GM10266 (cell line): Measurements from ENCODE around the gene IPO9.
"Not testable (repeated sequence)": the region's sequence is repeated elsewhere in the genome, so short reads cannot be mapped to it uniquely, and the experiment has no call there.

Experiments used
- DNase-seq: peaks from one replicate; pipeline ENCODE4 v3.0.0; 2012; ENCODE audit errors: extremely low spot score
- TF ChIP-seq, protein P1 (sequence below): IDR thresholded peaks from 2 replicates; pipeline ENCODE4 v1.5.1; 2012; ENCODE audit warnings: mild to moderate bottlenecking, low read depth; ENCODE audit not compliant: control insufficient read depth, insufficient read depth; ENCODE audit errors: missing control alignments

The IPO9 gene

DNA sequence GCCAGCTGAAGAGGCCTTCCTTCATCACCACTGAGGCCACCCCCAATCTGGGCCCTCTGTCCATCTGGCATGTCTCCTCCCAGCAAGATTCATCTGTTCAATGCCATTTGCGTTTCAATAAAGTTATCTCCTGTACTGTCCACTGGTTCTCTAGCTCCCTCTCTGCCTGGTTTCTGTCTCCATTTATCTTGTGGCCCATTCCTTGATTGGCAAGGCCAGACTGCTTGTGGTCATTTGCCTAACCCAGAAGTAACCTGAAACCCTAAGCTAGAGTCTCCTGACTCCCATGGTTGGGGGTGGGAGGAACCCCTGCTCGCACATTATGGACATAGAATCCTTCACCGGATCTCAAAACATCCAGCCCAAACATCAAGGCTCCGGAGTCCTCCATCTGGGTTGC, 2.1 kb upstream of the IPO9 start:
- no peak for DNase-seq
- TF ChIP-seq, protein P1, sequence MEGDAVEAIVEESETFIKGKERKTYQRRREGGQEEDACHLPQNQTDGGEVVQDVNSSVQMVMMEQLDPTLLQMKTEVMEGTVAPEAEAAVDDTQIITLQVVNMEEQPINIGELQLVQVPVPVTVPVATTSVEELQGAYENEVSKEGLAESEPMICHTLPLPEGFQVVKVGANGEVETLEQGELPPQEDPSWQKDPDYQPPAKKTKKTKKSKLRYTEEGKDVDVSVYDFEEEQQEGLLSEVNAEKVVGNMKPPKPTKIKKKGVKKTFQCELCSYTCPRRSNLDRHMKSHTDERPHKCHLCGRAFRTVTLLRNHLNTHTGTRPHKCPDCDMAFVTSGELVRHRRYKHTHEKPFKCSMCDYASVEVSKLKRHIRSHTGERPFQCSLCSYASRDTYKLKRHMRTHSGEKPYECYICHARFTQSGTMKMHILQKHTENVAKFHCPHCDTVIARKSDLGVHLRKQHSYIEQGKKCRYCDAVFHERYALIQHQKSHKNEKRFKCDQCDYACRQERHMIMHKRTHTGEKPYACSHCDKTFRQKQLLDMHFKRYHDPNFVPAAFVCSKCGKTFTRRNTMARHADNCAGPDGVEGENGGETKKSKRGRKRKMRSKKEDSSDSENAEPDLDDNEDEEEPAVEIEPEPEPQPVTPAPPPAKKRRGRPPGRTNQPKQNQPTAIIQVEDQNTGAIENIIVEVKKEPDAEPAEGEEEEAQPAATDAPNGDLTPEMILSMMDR, result no peak

DNA sequence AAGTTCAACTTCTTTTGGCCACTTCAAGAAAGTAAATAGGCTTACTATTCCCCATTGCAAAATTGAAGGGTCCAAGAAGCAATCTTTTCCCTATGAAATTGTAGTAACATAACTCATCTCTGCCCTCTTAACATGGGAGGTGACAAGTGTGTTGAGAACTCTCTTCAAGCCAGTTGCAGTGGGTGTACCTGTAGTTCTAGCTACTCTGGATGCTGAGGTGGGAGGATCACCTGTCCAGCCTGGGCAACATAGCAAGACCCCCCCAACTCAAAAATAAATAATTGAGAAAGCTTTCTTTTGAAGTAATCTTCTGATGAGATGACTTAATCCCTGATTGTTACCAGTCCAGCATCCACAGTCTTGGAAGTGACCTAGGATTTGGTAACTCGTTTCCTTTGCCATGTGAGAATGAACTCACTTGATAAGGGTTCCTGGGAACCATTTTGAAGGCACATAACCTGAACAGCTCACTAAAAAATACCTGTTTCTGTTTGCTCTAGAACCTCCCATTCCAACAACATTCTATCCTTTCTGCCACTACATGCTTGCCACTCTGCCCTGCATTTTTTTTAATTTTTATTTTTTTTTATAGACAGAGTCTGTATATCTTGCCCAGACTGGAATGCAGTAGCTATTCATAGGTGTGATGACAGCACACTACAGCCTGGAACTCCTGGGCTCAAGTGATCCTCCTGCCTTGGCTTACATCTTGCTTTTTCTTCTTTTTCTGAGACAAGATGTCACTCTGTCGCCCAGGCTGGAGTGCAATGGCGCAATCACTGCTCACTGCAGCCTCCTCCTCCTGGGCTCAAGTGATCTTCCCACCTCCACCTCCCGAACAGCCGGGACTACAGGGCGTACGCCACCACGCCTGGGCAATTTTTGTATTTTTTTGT, 1.4 kb upstream of the IPO9 start:
- TF ChIP-seq, protein P1, result no peak
- DNase-seq, result no peak

DNA sequence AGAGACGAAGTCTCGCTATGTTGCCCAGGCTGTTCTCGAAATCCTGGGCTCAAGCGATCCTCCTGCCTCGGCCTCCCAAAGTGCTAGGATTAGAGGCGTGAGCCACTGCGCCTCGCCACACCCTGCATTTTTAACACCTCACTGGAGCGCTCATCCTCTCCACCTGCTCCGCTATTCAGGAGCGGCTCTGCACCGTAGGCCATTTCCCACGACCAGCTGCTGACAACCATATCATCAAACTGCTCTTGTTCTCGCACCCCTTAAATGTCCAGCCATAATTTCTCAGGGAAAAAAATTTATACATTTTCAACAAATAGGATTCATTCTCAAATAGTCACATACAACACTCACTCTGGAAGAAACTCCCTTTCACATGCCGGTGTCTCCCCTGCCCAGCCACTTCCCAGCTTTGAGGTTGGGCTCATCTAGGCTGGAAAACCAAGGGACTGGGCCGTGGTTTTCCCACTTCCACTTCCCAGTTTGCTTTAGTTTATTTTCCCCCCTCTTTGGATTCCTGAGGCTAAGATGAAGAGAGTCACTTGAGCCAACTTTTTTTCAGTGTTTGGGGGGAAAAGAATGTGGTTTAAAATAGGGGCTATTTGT, 639 bp upstream of the IPO9 start:
- DNase-seq, result no peak
- TF ChIP-seq, protein P1, result no peak

DNA sequence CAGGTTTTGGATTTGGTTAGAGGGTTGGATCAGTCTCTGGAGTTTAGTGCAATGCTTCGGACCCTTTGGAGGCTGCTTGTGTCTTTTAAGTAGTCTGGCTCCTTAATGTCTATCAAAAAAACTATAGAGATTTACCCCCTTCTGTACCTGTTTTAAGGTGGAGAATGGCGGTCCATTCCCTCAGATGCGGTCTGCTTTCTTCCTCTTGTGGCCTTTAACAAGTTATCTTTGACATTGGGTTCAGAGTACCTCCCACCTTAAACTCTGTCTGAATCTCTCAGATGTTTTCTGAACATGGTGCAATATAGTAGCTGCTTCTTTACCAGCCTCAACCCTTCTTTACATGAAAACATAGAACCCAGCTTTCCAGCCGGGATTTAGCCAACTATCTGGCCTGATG, 2.4 kb downstream of the IPO9 start:
- no peak for DNase-seq
- TF ChIP-seq, protein P1, result no peak

DNA sequence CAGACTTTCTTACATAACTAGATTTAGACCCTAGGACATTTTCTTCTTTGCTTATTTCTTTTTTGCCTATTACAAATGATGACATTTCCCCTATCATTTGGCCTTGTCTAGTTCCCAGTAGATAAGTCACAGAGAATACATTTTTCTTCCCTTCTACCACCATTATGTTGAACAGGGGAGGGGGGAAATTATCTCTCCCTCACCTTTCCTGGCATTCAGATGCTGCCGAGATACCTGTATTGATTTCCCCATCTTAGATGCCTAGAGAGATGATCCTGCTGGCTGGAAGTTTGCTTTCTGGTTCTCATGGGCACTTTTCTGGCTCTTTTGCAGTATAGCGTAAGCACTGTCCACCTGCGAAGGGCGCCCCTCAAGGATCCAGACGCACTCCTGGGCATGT, 5.7 kb downstream of the IPO9 start:
- TF ChIP-seq, protein P1, result no peak
- DNase-seq, result no peak

DNA sequence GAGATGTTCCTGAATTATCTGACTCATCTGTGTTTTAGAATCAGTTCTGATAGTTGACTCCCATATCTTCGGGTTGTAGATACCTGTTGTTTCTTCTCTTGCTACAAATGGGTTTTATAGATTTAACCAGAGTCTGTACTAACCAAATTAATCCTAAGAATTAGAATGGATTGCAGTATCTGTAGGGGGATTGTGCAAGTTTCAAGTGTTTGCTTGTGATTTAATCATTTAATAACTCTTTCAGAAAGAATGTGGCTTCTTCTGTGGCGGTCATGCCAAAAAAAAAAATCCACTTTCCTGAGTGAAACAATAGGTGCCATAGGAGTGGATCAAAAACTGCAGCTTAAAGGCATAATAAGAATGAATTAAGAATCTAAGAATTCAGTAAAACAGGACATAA, 9.4 kb downstream of the IPO9 start:
- DNase-seq, result no peak
- TF ChIP-seq, protein P1, result no peak

DNA sequence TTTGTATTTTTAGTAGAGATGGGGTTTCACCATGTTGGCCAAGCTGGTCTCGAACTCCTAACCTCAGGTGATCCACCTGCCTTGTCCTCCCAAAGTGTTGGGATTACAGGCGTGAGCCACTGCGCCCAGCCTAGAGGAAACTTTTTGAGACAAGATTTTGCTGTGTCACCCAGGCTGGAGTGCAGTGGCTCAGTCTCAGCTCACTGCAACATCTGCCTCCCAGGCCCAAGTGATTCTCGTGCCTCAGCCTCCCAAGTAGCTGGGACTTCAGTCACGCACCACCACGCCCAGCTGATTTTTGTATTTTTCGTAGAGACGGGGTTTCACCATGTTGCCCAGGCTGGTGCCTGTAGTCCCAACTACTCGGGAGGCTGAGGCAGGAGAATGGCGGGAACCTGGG, 10.1 kb downstream of the IPO9 start:
- not testable (repeated sequence) for DNase-seq
